ENCODE measurements around the gene OR10H5.

GRCh38 chr19:15840833-15841232 is 53.4 kb downstream of the OR10H5 start:
- no peak for TF ChIP-seq CTCF (IDR thresholded peaks at IDR 0.05)
- no peak for TF ChIP-seq POLR2A (IDR thresholded peaks at IDR 0.05)
